ENCODE measurements around the gene ANXA6. TPM values are rescaled to one million over a fixed set of nuclear protein-coding genes. Genes with fewer than 3 reads are reported as not detected.

The ANXA6 gene
- total RNA-seq, 1 experiment from 2014 or later: 51.9 TPM

DNA sequence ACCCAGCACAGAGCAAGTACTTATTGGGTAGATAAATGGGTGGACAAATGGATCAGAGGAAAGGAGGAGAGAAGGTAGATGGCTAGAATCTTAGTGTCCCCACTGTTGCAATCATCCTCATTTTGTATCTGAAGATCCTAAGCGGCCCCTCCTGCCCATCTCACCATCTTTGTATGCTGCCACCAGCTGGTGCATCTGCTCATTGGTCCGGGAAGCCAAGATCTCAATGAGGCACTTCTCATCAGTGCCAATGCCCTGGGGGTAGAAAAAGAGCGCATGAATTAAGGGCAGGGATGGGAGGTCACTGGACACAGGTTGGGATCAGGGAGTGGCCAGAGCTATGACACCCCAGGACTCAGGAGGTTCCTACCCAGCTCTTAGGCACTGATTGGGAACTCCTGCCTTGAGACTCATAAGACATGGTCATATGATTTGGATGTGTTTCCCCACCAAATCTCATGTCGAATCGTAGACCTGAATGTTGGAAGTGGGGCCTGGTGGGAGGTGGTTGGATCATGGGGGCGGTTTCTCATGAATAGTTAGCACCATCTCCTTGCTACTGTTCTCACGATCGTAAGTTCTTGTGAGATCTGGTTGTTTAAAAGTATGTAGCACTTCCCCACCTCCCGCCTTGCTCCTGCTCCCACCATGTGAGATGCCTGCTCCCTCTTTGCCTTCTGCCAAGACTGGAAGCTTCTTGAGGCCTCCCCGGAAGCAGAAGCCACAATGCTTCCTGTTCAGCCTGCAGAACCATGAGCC, 20.3 kb downstream of the ANXA6 start:
- Histone ChIP-seq H3K4me3 (ENCODE audit: low read depth, low read length) (no peak overlapping the region), H3K27me3 (replicated peaks; ENCODE audit: control insufficient read depth, insufficient read depth, low read length) (no peaks in the 10 kb centered on the region), H3K4me1 (no peaks in the 10 kb centered on the region), H3K36me3 (ENCODE audit: control insufficient read depth, insufficient read depth, low read length) (no peaks in the 10 kb centered on the region), H3K9me3 (no peaks in the 10 kb centered on the region)
- intact Hi-C loops (cut with micrococcal nuclease; ENCODE audit: unreplicated experiment): no loop called here
- no peaks in the 10 kb centered on the region for H3K4me1 Mint-ChIP-seq (ENCODE audit: low read depth, unreplicated experiment)
- TF ChIP-seq, protein P1, sequence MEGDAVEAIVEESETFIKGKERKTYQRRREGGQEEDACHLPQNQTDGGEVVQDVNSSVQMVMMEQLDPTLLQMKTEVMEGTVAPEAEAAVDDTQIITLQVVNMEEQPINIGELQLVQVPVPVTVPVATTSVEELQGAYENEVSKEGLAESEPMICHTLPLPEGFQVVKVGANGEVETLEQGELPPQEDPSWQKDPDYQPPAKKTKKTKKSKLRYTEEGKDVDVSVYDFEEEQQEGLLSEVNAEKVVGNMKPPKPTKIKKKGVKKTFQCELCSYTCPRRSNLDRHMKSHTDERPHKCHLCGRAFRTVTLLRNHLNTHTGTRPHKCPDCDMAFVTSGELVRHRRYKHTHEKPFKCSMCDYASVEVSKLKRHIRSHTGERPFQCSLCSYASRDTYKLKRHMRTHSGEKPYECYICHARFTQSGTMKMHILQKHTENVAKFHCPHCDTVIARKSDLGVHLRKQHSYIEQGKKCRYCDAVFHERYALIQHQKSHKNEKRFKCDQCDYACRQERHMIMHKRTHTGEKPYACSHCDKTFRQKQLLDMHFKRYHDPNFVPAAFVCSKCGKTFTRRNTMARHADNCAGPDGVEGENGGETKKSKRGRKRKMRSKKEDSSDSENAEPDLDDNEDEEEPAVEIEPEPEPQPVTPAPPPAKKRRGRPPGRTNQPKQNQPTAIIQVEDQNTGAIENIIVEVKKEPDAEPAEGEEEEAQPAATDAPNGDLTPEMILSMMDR (IDR thresholded peaks at IDR 0.05; ENCODE audit: insufficient read depth in 1 of 2, low read depth in 1 of 2, low read length in 1 of 2, severe bottlenecking in 1 of 2, unreplicated experiment in 1 of 2): no peak
- H3K36me3 Mint-ChIP-seq (ENCODE audit: insufficient read depth, unreplicated experiment): peaks cover 6% of the 10 kb centered on the region
- CTCF ChIA-PET: no interaction called here
- H3K4me3 Mint-ChIP-seq (ENCODE audit: unreplicated experiment): no peak overlapping the region
- no peaks in the 10 kb centered on the region for H3K27me3 Mint-ChIP-seq (ENCODE audit: insufficient read depth, unreplicated experiment)
- H3K27ac Mint-ChIP-seq (ENCODE audit: unreplicated experiment): no peak overlapping the region
- POLR2A ChIA-PET: no interaction called here
- BruUV-seq (replicated peaks): no TSS peak
- no peak for DNase-seq
- no peaks in the 10 kb centered on the region for H3K9me3 Mint-ChIP-seq (ENCODE audit: unreplicated experiment)

DNA sequence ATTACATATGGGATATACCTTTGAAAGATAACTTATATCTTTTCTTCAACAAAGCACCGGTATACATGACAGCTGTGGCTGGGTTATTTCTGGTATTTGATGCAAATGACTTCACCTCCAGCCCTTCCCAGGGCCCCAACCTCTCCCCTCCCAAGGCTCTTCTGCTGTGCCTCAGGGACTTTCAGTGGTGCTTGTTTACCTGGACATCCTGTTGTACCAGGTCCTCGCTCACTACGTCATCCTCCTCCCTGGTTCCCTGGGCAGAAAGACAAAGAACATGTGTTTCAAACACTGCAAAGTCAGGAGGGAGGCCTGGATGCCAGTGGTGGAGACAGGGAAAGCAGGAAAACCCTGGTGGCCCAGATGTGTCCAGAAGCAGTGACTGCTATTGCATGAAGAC, 23.4 kb downstream of the ANXA6 start:
- Mint-ChIP-seq H3K9me3 (ENCODE audit: unreplicated experiment) (no peaks in the 10 kb centered on the region), H3K36me3 (ENCODE audit: insufficient read depth, unreplicated experiment) (peaks cover 13% of the 10 kb centered on the region), H3K4me1 (ENCODE audit: low read depth, unreplicated experiment) (peaks cover 8% of the 10 kb centered on the region), H3K27ac (ENCODE audit: unreplicated experiment) (no peak overlapping the region), H3K4me3 (ENCODE audit: unreplicated experiment) (no peak overlapping the region), H3K27me3 (ENCODE audit: insufficient read depth, unreplicated experiment) (no peaks in the 10 kb centered on the region)
- BruUV-seq (replicated peaks): no TSS peak
- no peak overlapping the region for H3K4me3 ChIP-seq (ENCODE audit: low read depth, low read length)
- intact Hi-C loops (cut with micrococcal nuclease; ENCODE audit: unreplicated experiment): no loop called here
- no peaks in the 10 kb centered on the region for H3K36me3 ChIP-seq (ENCODE audit: control insufficient read depth, insufficient read depth, low read length)
- POLR2A ChIA-PET: no interaction called here
- CTCF ChIA-PET: interaction anchor here (1.0 kb wide), 1 partner anchor 105 kb away, joined by 3 read pairs; no protein-coding TSS in a partner anchor
- no peaks in the 10 kb centered on the region for H3K27me3 ChIP-seq (replicated peaks; ENCODE audit: control insufficient read depth, insufficient read depth, low read length)
- peaks cover 18% of the 10 kb centered on the region for H3K4me1 ChIP-seq
- DNase-seq: no peak
- no peaks in the 10 kb centered on the region for H3K9me3 ChIP-seq
- TF ChIP-seq, protein P1 (IDR thresholded peaks at IDR 0.05; ENCODE audit: insufficient read depth in 1 of 2, low read depth in 1 of 2, low read length in 1 of 2, severe bottlenecking in 1 of 2, unreplicated experiment in 1 of 2): no peak

DNA sequence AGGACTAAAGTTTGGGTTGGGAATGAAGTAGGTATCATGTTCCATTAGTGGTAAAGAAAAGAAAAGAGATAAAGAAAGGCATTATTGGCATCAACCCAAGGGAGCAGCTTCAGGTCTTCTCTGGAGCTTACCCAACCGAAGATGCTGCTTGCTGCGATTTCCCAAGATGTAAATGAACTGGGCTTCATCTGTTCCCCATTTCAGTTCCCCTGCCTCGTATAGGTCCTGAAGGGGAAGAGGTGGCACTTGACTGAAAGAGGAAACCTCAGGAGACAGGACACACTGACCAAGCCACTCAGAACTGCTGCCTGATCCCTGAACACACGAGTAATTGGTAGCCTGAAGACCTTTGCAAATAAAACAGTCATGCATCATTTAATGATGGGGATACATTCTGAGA, 24.6 kb downstream of the ANXA6 start:
- TF ChIP-seq, protein P1 (IDR thresholded peaks at IDR 0.05; ENCODE audit: insufficient read depth in 1 of 2, low read depth in 1 of 2, low read length in 1 of 2, severe bottlenecking in 1 of 2, unreplicated experiment in 1 of 2): no peak
- Histone ChIP-seq H3K27me3 (replicated peaks; ENCODE audit: control insufficient read depth, insufficient read depth, low read length) (no peaks in the 10 kb centered on the region), H3K9me3 (no peaks in the 10 kb centered on the region), H3K4me3 (ENCODE audit: low read depth, low read length) (no peak overlapping the region), H3K36me3 (ENCODE audit: control insufficient read depth, insufficient read depth, low read length) (no peaks in the 10 kb centered on the region), H3K4me1 (peaks cover 18% of the 10 kb centered on the region)
- H3K9me3 Mint-ChIP-seq (ENCODE audit: unreplicated experiment): no peaks in the 10 kb centered on the region
- H3K27me3 Mint-ChIP-seq (ENCODE audit: insufficient read depth, unreplicated experiment): no peaks in the 10 kb centered on the region
- peaks cover 8% of the 10 kb centered on the region for H3K4me1 Mint-ChIP-seq (ENCODE audit: low read depth, unreplicated experiment)
- no TSS peak for BruUV-seq (replicated peaks)
- intact Hi-C loops (cut with micrococcal nuclease; ENCODE audit: unreplicated experiment): no loop called here
- DNase-seq: no peak
- no peak overlapping the region for H3K4me3 Mint-ChIP-seq (ENCODE audit: unreplicated experiment)
- no peak overlapping the region for H3K27ac Mint-ChIP-seq (ENCODE audit: unreplicated experiment)
- CTCF ChIA-PET: no interaction called here
- POLR2A ChIA-PET: no interaction called here
- peaks cover 13% of the 10 kb centered on the region for H3K36me3 Mint-ChIP-seq (ENCODE audit: insufficient read depth, unreplicated experiment)
